Spinal cord (tissue), 10 donors: ENCODE results near the gene PDE3B. TPM values are rescaled to one million over a fixed set of nuclear protein-coding genes. Genes with fewer than 3 reads are reported as not detected.

Source experiments
- DNase-seq, 6 donors: peaks; one replicate each; pipeline versions ENCODE4 v3.0.0 to v3.0.0-alpha.2; 2013 to 2015; ENCODE audit warnings: low spot score in 6 of 6, low read depth in 4 of 6
- H3K27ac ChIP-seq: one replicate; pipeline ENCODE4 v1.5.1; 2013; ENCODE audit warnings: low read depth, low read length, control low read depth
- H3K27me3 ChIP-seq: one replicate; pipeline ENCODE4 v1.6.1; 2013; ENCODE audit warnings: low read length; ENCODE audit not compliant: control insufficient read depth, insufficient read depth
- H3K36me3 ChIP-seq: one replicate; pipeline ENCODE4 v1.6.1; 2013; ENCODE audit warnings: low read length; ENCODE audit not compliant: control insufficient read depth, insufficient read depth
- H3K4me1 ChIP-seq: one replicate; pipeline ENCODE4 v1.6.1; 2013; ENCODE audit warnings: low read length; ENCODE audit not compliant: control insufficient read depth, insufficient read depth
- H3K4me3 ChIP-seq: one replicate; pipeline ENCODE4 v1.5.1; 2013; ENCODE audit warnings: low read depth, low read length, control low read depth
- H3K9me3 ChIP-seq: one replicate; pipeline ENCODE4 v1.6.1; 2013; ENCODE audit warnings: low read length; ENCODE audit not compliant: control insufficient read depth, insufficient read depth
- WGBS: methylation state at CpG from one replicate; pipeline ENCODE4 v1.1.5; 2013; ENCODE audit warnings: missing lambda C conversion rate; ENCODE audit not compliant: insufficient coverage; 5-methylcytosine and 5-hydroxymethylcytosine counted together
- polyA plus RNA-seq, 2 donors: library from polyadenylated mRNA; unstranded; fragments of 120-200 nt; gene quantifications; one replicate each; pipeline ENCODE4 v1.2.1, GENCODE V29; 2013; ENCODE audit not compliant: insufficient read length in 2 of 2
- total RNA-seq, 2 donors: library from RNA; depleted of rRNA in 1 of 2; stranded (reverse); fragments of 120-200 nt in 1 of 2; fragments of >200 nt in 1 of 2; gene quantifications; one replicate each; pipeline versions ENCODE4 v1.2.3 to v1.2.4, GENCODE V29; 2013 to 2014
- donor health status: healthy.

The PDE3B gene
- total and polyA plus RNA-seq, 4 donors, result 9.8 to 37.7 (median 14.7) TPM

DNA sequence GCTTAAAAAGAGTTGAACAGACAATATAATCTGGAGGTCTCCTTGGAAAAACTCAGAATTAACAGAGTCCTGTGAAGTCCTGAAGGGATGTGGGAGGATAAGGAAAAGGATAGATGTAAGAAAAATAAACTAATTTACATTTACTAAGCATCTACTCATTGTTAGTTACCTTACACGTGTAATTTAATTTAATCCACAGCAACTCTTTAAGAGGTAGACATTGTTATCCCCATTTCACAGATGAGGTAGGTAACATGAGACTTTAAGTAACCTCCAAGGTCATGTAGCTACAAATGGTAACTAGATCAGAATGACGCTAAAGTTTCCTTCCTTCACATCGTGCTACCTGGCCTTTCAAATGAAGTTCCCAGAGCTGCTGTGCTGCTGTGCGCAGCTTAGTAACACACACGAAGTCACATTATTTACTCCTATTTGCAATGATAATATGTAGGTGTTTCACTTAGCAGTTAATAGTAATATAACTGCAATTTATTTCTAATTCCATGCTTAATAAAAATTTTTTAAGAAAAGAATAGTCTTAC is 5.7 kb upstream of the PDE3B start:
- Histone ChIP-seq H3K27ac (no peak overlapping the region), H3K36me3 (no peaks in the 10 kb centered on the region), H3K27me3 (peaks cover 3% of the 10 kb centered on the region), H3K4me1 (peaks cover 4% of the 10 kb centered on the region), H3K4me3 (no peak overlapping the region), H3K9me3 (no peaks in the 10 kb centered on the region)
- no CpG with 5 or more reads among the region's 5 CpGs for WGBS
- DNase-seq, result no peak

DNA sequence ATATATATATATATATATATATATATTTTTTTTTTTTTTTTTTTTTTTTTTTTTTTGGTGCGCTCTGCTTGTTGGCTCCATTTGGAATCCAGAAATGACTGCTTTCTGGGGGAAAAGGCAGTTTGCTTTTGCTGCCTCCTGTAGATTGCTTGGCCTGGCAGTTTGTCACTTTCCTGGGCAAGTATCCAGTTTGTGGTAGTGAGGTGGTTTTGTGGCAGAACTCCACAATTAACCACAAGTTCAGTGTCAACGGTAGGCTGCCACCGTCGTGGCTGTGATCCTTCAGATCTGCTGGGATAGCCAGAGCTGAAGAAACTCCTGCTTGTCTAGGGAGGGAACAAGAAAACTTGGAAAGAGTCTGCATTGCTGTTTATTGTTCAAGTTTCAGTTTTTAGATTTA is 5.0 kb upstream of the PDE3B start:
- Histone ChIP-seq H3K27me3 (peaks cover 3% of the 10 kb centered on the region), H3K4me3 (no peak overlapping the region), H3K9me3 (no peaks in the 10 kb centered on the region), H3K4me1 (peaks cover 8% of the 10 kb centered on the region), H3K27ac (no peak overlapping the region), H3K36me3 (no peaks in the 10 kb centered on the region)
- WGBS, result no CpG with 5 or more reads among the region's 4 CpGs
- peak in 1 of 6 donors; percentile 20 for DNase-seq

DNA sequence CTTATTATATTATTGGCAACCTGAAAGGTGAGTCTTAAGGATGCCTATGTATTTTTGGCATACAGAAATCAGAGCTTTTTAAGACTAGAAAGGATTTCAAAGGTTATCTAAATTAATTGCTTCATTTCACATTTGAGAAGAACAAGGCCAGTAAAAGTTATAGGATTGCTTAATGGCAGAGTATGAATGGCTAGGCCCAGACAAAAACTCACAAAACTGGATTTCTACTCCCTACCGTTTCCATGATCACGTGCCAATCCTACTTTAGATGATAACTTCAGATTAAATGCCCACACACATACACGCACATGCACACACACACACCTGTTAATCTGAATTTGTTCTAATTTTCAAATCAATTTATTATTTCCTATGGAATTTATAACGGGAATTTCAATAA is 1.8 kb upstream of the PDE3B start:
- Histone ChIP-seq H3K36me3 (no peaks in the 10 kb centered on the region), H3K4me3 (no peak overlapping the region), H3K9me3 (no peaks in the 10 kb centered on the region), H3K4me1 (peaks cover 8% of the 10 kb centered on the region), H3K27ac (no peak overlapping the region), H3K27me3 (peaks cover 7% of the 10 kb centered on the region)
- DNase-seq, result no peak
- no CpG with 5 or more reads among the region's 4 CpGs for WGBS

DNA sequence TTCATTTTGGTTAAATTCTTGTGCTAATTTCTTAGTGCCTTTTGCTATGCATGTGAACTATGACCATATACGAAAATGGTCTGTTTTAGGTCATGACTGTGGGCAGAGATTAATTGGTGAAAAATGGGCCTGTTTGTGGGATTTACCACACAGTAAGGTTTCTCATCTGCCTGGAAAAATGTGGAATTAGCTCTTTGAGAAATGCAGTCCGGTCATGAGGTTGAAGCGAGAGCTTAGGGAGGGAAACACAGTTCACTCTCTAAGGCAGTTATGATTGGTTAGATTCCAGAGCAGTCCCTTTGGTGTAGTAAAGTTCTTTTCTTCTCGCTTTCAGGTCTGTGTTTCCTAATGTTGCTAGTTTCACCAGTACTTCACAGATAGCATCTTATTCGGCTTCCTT is 1.2 kb upstream of the PDE3B start:
- WGBS, result 100% methylated on average over 2 of the region's 5 CpGs
- Histone ChIP-seq H3K36me3 (no peaks in the 10 kb centered on the region), H3K27me3 (peaks cover 7% of the 10 kb centered on the region), H3K9me3 (no peaks in the 10 kb centered on the region), H3K4me3 (no peak overlapping the region), H3K4me1 (peaks cover 8% of the 10 kb centered on the region), H3K27ac (no peak overlapping the region)
- peak in 1 of 6 donors; percentile 2 for DNase-seq

DNA sequence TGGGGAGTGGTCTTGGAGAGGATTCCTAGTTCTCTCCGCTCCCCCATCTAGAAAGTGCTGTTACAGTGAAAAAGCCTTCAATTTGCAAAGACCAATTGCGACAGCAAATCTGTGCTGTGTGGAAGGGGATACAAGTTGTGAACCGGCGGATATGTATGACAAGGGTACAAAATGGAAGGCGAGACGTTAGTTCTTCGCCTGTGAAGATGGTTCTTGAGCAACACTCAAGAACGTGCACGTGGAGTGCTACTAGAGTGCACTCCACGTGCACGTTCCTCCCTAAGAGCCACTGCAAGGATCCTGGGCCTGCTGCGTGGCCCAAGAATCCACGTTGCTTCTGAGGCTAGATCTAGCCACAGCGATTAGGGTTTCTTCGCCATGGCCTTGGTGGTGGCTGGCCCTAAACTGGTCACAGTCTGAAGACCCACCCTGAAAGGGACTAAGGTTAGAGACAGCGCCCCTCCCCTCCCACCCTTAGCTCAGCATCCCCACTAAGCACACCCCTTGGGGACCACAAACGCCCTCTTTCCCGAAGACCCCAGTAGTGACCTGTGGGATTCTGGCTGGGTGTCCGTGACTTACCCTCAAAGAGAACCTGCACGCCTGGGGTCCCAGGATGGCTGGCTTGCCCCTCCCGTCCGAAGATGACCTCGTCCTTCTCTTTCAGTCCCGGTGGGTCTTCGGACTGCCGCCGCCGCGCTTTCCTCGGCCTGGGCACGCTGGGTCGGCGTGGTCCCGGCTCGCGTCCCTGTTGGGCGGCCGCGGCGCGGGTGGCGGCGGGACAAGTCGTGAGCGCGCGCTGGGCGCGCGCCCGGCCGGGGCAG is 519 bp upstream of the PDE3B start:
- Histone ChIP-seq H3K4me1 (peaks cover 8% of the 10 kb centered on the region), H3K27me3 (peaks cover 7% of the 10 kb centered on the region), H3K4me3 (peak overlapping the region; percentile 65), H3K9me3 (no peaks in the 10 kb centered on the region), H3K36me3 (no peaks in the 10 kb centered on the region), H3K27ac (peak overlapping the region; percentile 12)
- peak in 3 of 6 donors; percentile 9 to 49 (median 13) for DNase-seq
- WGBS, result 23% methylated on average over 51 of the region's 52 CpGs

DNA sequence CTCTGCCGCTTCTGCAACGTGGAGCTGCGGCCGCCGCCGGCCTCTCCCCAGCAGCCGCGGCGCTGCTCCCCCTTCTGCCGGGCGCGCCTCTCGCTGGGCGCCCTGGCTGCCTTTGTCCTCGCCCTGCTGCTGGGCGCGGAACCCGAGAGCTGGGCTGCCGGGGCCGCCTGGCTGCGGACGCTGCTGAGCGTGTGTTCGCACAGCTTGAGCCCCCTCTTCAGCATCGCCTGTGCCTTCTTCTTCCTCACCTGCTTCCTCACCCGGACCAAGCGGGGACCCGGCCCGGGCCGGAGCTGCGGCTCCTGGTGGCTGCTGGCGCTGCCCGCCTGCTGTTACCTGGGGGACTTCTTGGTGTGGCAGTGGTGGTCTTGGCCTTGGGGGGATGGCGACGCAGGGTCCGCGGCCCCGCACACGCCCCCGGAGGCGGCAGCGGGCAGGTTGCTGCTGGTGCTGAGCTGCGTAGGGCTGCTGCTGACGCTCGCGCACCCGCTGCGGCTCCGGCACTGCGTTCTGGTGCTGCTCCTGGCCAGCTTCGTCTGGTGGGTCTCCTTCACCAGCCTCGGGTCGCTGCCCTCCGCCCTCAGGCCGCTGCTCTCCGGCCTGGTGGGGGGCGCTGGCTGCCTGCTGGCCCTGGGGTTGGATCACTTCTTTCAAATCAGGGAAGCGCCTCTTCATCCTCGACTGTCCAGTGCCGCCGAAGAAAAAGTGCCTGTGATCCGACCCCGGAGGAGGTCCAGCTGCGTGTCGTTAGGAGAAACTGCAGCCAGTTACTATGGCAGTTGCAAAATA is 816 bp downstream of the PDE3B start:
- WGBS, result 0% methylated on average over 63 of the region's 65 CpGs
- H3K27ac ChIP-seq, result peak overlapping the region; percentile 0
- no peaks in the 10 kb centered on the region for H3K9me3 ChIP-seq
- no peaks in the 10 kb centered on the region for H3K36me3 ChIP-seq
- peaks cover 8% of the 10 kb centered on the region for H3K4me1 ChIP-seq
- peak overlapping the region; percentile 65 for H3K4me3 ChIP-seq
- H3K27me3 ChIP-seq, result peaks cover 7% of the 10 kb centered on the region
- peak in 4 of 6 donors; percentile 29 to 81 (median 70) for DNase-seq

DNA sequence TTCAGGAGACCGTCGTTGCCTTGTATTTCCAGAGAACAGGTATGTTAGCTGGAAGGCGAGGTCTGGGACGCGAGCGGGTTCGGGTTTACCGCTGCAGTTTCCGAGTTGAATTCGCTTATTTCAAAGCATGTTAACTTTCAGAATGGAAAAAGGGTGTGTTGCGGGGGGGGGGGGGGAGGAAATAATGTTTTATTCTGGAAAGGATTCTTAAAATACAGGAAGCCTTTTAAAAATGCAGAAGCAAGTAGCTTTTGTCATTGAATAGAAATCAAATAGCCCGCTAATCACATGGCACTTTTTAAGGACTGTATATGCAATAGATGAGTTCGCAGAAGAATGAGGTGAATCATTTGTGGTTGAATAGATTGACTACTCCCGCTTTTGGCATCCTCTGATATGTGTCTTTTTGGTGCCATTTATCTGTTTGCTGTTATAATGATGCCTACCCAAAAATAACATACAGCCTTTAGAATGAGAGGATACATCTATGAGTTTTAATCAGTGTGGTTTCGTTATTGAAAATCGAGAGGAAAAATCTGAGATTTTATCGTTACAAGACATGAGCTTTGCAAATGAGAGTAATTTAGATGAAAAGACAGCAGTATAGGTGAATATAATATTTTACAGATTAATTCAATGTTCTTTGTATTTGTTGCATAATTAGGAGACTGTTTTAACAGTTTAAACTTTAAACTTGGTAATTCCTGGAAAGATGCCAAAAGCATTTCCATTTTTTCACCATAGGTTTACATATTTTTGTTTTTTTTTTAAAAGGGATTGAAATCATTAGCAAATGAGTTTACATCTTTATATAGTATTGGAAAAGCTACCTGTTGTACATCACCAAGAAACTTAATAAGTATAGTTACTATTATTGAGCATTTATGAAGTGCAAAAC is 1.7 kb downstream of the PDE3B start:
- 1% methylated on average over 11 of the region's 17 CpGs for WGBS
- H3K9me3 ChIP-seq, result no peaks in the 10 kb centered on the region
- H3K36me3 ChIP-seq, result no peaks in the 10 kb centered on the region
- peak overlapping the region; percentile 65 for H3K4me3 ChIP-seq
- DNase-seq, result peak in 2 of 6 donors; percentile 35 to 59
- peaks cover 8% of the 10 kb centered on the region for H3K4me1 ChIP-seq
- H3K27me3 ChIP-seq, result peaks cover 7% of the 10 kb centered on the region
- peak overlapping the region; percentile 0 for H3K27ac ChIP-seq

DNA sequence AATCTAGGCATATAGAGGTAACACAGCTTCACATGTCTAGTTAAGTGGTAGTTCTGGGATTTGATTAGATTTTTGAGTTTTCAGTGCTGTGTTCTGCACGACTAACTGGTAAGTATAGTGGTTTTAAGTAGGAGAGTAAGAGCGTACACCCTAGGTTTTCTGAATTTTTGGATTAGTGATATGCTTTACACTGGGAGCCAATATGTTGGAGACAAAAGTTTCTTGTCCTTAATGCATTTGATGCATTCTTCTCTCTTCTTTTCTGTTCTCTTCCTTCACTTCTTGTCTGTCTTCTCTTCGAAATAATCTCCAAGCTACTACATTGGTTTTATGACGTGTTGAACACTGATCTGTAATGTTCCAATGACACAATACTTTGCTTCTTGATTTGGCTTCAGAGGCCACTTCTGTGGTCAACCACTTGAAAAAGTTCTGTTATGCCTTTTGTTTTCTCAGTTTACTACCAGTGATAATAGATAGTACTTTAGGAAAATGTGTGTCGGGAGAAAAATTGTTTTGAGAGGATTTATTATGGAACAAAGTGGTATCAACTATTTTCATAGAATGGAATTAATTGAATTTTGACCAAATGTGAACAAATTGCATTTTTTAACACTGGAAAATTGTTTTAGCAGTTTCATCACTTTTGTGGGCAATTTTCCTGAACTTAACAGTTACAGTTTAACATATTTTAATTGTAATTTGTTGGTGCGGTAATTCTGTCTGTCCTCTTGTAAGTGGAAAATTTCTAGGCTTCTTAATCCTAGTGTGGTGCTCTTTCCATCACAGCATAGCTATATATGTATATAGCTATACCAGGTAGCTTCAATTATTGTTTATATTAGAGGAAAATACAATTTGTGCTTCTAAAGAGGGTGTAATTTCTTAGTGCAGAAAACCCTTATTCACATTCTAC is 2.6 kb downstream of the PDE3B start:
- H3K36me3 ChIP-seq, result no peaks in the 10 kb centered on the region
- no peak overlapping the region for H3K27ac ChIP-seq
- WGBS, result 40% methylated on average over 1 of the region's 6 CpGs
- no peaks in the 10 kb centered on the region for H3K9me3 ChIP-seq
- no peak for DNase-seq
- peak overlapping the region; percentile 65 for H3K4me3 ChIP-seq
- peaks cover 7% of the 10 kb centered on the region for H3K27me3 ChIP-seq
- H3K4me1 ChIP-seq, result peaks cover 8% of the 10 kb centered on the region
